ENCODE data around the gene NPL.

NPL gene

DNA sequence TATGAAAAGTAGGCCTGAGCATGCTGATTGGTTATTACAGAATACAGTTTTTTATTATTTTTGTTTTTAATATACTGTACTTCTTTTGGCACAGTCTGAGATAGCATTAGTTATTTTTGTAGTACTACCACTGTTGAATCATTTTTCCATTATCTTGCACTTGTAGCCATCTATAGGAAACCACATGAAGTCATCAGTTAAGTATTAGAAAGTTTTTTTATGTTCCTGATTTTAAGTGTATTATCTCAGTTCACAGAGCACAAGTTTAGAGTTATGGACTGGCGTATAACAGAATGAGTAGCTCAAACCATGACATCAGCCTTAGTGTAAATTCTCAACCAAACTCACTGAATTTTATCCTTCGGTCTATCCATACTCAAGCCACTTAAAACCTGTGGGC lies 72.4 kb downstream of the NPL start:
- DNase-seq (ENCODE audit: low read depth in 4 of 4, low spot score in 1 of 4) = no peak

DNA sequence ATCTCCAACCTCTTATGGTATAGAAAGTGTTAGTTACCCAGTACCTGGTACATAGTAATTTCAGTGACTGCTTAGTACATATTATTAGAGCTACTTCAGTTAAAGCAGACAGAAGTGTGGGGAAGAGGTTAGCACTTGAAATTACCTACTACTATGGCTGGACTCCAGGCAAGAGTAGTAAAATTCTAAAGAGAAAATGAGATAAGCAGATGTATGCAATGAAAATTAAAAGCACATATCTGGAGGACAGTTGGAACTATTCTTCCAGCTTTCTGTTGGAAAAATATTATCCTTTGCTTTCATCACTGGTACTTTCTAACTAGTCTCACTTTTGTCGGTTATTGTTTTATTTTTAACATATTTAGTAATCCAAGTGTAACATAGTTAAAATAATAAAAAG lies 73.3 kb downstream of the NPL start:
- DNase-seq (ENCODE audit: low read depth in 4 of 4, low spot score in 1 of 4) = no peak

- no peak for DNase-seq (ENCODE audit: low read depth in 4 of 4, low spot score in 1 of 4)
These were observed 74.4 kb downstream of the NPL start for GRCh38 chr1:182863940-182864339.

- DNase-seq (ENCODE audit: low read depth in 4 of 4, low spot score in 1 of 4) = no peak
These were observed 78.3 kb downstream of the NPL start for GRCh38 chr1:182867861-182868260.

- no peak for DNase-seq (ENCODE audit: low read depth in 4 of 4, low spot score in 1 of 4)
These were observed 79.7 kb downstream of the NPL start for GRCh38 chr1:182869241-182869666.

DNA sequence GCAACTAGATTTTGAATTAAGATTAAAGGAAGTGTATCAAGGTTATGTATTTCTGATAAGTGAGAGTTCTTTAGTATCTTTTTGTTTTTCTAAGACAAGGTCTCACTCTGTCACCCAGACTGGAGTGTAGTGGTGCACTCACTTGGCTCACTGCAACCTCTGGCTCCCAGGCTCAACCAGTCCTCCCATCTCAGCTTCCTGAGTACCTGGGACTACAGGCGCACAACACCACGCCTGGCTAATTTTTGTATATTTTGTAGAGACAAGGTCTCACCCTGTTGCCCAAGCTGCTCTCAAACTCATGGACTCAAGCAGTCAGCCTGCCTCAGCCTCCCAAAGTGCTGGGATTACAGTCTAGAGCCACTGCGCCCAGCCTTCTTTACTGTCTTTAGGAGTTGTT lies 83.3 kb downstream of the NPL start:
- DNase-seq (ENCODE audit: low read depth in 4 of 4, low spot score in 1 of 4) = no peak

- no peak for DNase-seq (ENCODE audit: low read depth in 4 of 4, low spot score in 1 of 4)
These were observed 86.3 kb downstream of the NPL start for GRCh38 chr1:182875889-182876288.

DNA sequence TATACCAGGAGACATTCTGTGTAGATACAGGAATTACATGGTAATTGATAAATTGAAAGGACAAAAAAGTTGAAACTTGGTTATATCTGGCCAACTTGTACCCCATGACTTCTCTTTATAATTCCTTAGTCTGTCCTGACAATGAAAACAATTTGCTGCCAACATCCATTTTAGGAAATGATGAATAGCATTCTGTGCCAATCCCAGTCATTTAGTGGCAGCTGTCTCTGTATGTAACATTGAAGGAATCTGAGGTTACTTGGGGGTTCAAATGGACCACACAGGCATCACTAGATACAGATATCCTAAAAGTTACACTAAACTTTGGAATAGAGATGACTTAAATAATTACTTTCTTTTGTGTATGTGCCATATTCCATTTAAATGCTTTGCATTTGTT lies 87.8 kb downstream of the NPL start:
- DNase-seq (ENCODE audit: low read depth in 4 of 4, low spot score in 1 of 4) = no peak

DNA sequence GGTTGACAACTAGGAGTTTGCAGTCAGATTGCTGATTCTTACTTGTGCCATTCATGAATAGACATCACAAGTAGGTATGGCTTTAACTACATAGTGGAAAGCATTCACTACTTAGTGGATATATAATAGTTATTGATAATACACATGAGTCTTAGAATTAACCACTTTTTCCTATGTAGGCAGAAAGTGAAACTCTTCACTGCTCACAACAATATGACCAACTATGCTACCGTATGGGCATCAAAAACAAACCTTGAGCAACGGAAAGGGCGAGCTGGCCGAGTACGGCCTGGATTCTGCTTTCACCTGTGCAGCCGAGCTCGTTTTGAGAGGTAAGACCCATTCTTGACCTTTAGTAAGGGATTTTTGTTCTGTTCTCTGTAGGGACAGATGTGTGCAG lies 88.3 kb downstream of the NPL start:
- DNase-seq (ENCODE audit: low read depth in 4 of 4, low spot score in 1 of 4) = no peak
